Measurements from ENCODE around the gene ATP11A.

- no peak for TF ChIP-seq POLR2A (IDR thresholded peaks at IDR 0.05)
- TF ChIP-seq CTCF (IDR thresholded peaks at IDR 0.05) = no peak
Observed at GRCh38 chr13:112706171-112706570, 16.3 kb downstream of the ATP11A start.
